ENCODE measurements around the gene PRKCB.

GRCh38 chr16:23893986-23894385, 58.2 kb downstream of the PRKCB start:
- no peak for TF ChIP-seq CTCF (optimal IDR thresholded peaks at IDR 0.05 in 1 of 3, IDR thresholded peaks at IDR 0.05 in 1 of 3, conservative IDR thresholded peaks at IDR 0.05 in 1 of 3; ENCODE audit: extremely low read depth in 1 of 3, insufficient read depth in 2 of 3, low read length in 3 of 3)
- TF ChIP-seq EZH2 (IDR thresholded peaks at IDR 0.05; ENCODE audit: low read length) = no peak

Measured in keratinocyte (primary cell).